A673 (cell line): ENCODE data around the gene SRP68.

Source experiments
- CTCF ChIP-seq: fragments of 300-800, 200-600 bp; sonication (generic); conservative IDR thresholded peaks from 2 replicates; pipeline ENCODE4 v1.5.1; 2017; ENCODE audit warnings: low read depth, mild to moderate bottlenecking, antibody characterized with exemption, low read length, moderate library complexity, mixed read lengths
- EZH2 ChIP-seq: fragments of 200-600 bp; sonication (generic); IDR thresholded peaks from 2 replicates; pipeline ENCODE4 v1.6.1; 2017; ENCODE audit warnings: borderline replicate concordance, low read depth, mild to moderate bottlenecking, mixed read lengths, antibody characterized with exemption, low read length; ENCODE audit not compliant: poor library complexity, severe bottlenecking

GRCh38 chr17:76063875-76064546 is 8.3 kb downstream of the SRP68 start:
- no peak for TF ChIP-seq CTCF
- TF ChIP-seq EZH2, result no peak
